Left colon (tissue), 2 donors: ENCODE data around the gene RASSF1. TPM values are rescaled to one million over a fixed set of nuclear protein-coding genes. Genes with fewer than 3 reads are reported as not detected.

Experiments used
- total RNA-seq, 2 donors: library from RNA; stranded (reverse); fragmentation: NEBNext Ultra II Directional; extraction: Animal tissue kit (Norgen Biotek cat#: 25700); gene quantifications; one replicate each; pipeline ENCODE4 v1.2.1, GENCODE V29; 2021
- donor health status: DM: no; HTN: no; CAD: no.
- donor health status: DM: yes; HTN: yes; CAD: no.

Gene RASSF1
- total RNA-seq, 2 donors from 2014 or later, result 14.5 to 15.0 TPM

Other genes with a start within 250 kb of the RASSF1 start
- 10 to 100 TPM; 11.5 to 12.1 TPM for gene SEMA3F, start 185.5 kb downstream of the RASSF1 start, total RNA-seq
- not detected for gene GNAT1, start 149.2 kb downstream of the RASSF1 start, total RNA-seq
- not detected for gene SLC38A3, start 135.6 kb downstream of the RASSF1 start, total RNA-seq
- 10 to 100 TPM; 46.1 to 81.3 TPM for gene GNAI2, start 104.6 kb downstream of the RASSF1 start, total RNA-seq
- gene SEMA3B, start 71.7 kb downstream of the RASSF1 start, total RNA-seq, result 100 to 1,000 TPM in 1 of 2 donors, 10 to 100 TPM in 1; 56.8 to 116 TPM
- not detected for gene LSMEM2, start 61.7 kb downstream of the RASSF1 start, total RNA-seq
- gene IFRD2, start 48.4 kb downstream of the RASSF1 start, total RNA-seq, result 10 to 100 TPM; 48.8 to 68.6 TPM
- 1 to 10 TPM; 2.2 to 2.8 TPM for gene HYAL3, start 41.4 kb downstream of the RASSF1 start, total RNA-seq
- gene NAA80, start 41.4 kb downstream of the RASSF1 start, total RNA-seq, result 10 to 100 TPM in 1 of 2 donors, 1 to 10 TPM in 1; 9.8 to 11.2 TPM
- 10 to 100 TPM in 1 of 2 donors, 1 to 10 TPM in 1; 6.9 to 16.4 TPM for gene HYAL1, start 37.3 kb downstream of the RASSF1 start, total RNA-seq
- 10 to 100 TPM; 27.9 to 34.7 TPM for gene HYAL2, start 18.1 kb downstream of the RASSF1 start, total RNA-seq
- 10 to 100 TPM; 26.7 to 29.1 TPM for gene TUSC2, start 12.6 kb downstream of the RASSF1 start, total RNA-seq
- under 1 TPM; 0.47 to 0.49 TPM for gene ZMYND10, start 4.9 kb upstream of the RASSF1 start, total RNA-seq
- gene NPRL2, start 9.9 kb upstream of the RASSF1 start, total RNA-seq, result 10 to 100 TPM; 18.1 to 23.5 TPM
- gene CYB561D2, start 10.0 kb upstream of the RASSF1 start, total RNA-seq, result 10 to 100 TPM; 35.8 to 36.9 TPM
- gene TMEM115, start 18.7 kb upstream of the RASSF1 start, total RNA-seq, result 10 to 100 TPM; 44.6 to 48.3 TPM
- 1 to 10 TPM; 1.9 to 3.2 TPM for gene CACNA2D2, start 162.8 kb upstream of the RASSF1 start, total RNA-seq
- gene C3orf18, start 226.9 kb upstream of the RASSF1 start, total RNA-seq, result 1 to 10 TPM; 2.1 to 2.8 TPM
- gene HEMK1, start 228.7 kb upstream of the RASSF1 start, total RNA-seq, result 10 to 100 TPM; 21.9 to 24.8 TPM